SH-SY5Y (cell line): ENCODE data around the gene LETM1.

Experiments used
- GATA2 ChIP-seq: IDR thresholded peaks from 2 replicates; pipeline ENCODE4 v1.6.1; 2011; ENCODE audit warnings: mild to moderate bottlenecking, low read depth, low read length
- GATA3 ChIP-seq: IDR thresholded peaks from 2 replicates; pipeline ENCODE4 v1.6.1; 2011; ENCODE audit warnings: low read depth, mild to moderate bottlenecking, low read length, moderate library complexity

The LETM1 gene

DNA sequence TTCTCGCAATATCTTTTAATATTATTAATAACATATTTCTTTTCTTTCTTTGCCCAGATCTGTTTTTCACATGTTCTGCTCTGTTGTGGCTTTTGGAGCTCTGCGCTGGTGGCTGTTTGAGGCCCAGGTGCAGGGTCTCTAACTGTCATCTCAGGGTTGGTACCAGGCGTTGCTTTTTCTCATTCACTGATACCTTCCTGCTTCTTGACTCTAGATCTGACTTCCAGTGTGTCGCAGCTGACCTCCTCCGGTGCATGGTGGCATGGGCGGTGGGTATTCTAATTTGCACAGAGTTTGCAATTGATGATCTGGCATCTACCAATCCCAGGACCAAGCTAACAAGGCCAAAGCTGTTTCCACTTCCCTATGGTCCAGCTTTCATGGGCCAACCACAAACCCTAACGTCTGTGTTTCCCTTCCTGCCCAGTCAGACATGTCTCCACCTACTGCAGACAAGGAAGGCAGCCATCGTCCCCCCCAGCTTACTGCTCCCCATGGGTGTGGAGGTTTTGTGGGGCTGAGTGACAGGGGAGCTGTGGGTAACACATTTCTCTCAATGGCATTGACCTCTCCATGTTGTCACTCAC is 25.2 kb downstream of the LETM1 start:
- TF ChIP-seq GATA3 (no peak), GATA2 (no peak)

DNA sequence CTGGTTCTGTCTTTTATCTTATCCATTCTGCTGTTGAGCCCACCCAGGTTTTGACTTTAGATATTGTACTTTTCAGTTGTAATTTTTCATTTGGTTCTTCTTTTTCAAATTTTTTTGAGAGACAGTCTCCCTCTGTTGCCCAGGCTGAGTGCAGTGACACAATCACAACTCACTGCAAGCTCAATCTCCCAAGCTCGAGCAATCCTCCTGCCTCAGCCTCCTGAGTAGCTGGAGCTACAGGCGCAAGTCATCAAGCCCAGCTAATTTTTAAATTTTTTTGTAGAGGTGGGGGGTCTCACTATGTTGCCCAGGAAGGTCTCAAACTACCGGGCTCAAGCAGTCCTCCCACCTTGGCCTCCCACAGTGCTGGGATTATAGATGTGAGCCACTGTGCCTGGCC is 25.7 kb downstream of the LETM1 start:
- no peak for TF ChIP-seq GATA2
- TF ChIP-seq GATA3: no peak

DNA sequence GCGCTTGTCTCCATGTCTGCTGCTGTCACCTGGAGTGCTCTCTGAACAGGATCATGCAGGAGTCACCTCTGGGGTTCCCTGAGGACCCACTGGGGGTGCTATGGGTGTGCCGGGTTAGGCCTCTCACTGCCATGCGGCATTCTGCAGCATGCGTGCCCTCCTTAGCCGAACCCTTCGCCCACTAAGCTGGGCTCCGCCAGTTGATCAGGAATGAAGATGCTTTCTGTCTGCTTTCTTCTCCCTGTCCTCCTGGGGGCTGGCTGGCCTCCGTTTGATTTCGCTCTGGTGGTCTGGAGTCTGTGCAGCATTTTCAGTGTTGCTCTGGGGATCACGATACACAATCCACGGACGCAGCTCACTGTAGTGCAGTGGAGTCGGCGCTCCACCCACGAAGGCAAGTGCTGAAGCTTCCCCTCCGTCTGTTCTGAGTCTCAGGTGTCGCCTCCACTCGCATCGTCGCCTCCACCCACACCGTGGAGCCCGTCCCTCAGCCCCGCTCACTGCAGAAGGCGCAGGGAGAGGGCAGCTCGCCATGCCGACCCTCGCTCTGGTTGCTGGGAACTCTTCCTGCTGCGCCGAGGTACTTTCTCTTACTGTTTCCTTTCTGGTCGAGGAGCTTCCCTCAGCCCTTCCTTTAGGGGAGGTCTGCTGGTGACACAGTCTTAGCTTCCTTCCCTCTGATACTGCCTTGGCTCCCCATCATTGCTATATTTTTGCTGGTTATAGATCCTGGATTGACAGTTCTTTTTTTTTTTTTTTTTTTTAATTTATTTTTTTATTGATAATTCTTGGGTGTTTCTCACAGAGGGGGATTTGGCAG is 29.2 kb downstream of the LETM1 start:
- no peak for TF ChIP-seq GATA2
- TF ChIP-seq GATA3: no peak

DNA sequence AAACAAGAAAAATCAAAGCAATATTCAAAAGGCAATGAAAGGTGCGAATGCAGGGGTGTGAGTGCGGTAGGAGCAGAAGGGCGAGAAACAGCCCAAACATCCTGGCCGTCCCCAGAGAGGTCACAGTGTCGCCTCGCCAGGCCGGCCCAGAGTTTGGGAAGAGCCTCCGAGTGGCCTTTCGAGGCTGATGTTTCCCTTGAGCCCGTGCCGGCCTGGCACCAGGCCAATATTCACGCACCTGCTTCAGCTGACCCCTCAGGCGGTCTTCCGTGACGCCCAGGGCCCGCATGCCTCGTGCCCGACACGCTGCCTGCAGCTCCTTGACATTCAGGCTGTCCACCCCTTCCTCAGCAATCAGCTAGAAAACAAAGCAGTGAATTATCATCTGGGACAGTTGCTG is 30.6 kb downstream of the LETM1 start:
- TF ChIP-seq GATA2 (no peak), GATA3 (no peak)

DNA sequence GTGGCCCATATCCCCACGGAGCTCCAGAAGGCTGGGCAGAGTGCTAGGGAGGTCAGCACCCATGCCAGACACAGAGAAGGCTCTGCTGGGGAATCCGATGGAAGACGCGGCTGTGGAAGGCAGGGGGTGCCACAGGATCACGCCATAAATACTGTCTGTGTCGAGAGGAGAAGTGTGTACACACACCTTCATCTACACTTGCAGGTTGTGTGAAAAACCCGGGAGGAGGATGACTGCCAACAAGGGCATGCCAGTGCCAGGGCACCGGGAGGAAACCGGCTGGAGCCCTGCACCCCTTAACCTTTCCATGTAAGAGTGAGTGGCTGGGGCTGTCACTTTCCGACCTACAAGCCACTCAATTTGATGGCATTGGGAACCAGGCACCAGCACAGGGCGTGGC is 31.2 kb downstream of the LETM1 start:
- TF ChIP-seq GATA3: no peak
- TF ChIP-seq GATA2: no peak

DNA sequence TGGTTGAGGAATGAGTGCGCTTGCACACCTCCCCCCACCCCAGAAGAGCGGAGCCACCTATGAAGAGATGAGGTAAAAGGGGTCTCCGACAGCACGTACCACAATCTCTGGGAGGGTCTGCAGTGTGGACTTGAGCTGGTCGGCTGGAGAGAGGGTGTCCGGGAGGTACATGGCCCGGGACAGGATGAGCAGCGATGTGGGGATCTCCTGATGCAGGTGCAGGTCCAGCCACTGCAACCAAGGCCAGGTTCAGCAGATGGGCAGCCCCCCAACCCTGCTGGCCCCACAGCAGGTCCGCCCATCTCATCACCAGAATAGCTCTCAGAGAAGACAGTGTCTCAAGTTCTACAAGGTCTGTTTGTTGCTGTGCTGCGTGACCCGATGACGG is 32.4 kb downstream of the LETM1 start:
- TF ChIP-seq GATA3 (no peak), GATA2 (no peak)

DNA sequence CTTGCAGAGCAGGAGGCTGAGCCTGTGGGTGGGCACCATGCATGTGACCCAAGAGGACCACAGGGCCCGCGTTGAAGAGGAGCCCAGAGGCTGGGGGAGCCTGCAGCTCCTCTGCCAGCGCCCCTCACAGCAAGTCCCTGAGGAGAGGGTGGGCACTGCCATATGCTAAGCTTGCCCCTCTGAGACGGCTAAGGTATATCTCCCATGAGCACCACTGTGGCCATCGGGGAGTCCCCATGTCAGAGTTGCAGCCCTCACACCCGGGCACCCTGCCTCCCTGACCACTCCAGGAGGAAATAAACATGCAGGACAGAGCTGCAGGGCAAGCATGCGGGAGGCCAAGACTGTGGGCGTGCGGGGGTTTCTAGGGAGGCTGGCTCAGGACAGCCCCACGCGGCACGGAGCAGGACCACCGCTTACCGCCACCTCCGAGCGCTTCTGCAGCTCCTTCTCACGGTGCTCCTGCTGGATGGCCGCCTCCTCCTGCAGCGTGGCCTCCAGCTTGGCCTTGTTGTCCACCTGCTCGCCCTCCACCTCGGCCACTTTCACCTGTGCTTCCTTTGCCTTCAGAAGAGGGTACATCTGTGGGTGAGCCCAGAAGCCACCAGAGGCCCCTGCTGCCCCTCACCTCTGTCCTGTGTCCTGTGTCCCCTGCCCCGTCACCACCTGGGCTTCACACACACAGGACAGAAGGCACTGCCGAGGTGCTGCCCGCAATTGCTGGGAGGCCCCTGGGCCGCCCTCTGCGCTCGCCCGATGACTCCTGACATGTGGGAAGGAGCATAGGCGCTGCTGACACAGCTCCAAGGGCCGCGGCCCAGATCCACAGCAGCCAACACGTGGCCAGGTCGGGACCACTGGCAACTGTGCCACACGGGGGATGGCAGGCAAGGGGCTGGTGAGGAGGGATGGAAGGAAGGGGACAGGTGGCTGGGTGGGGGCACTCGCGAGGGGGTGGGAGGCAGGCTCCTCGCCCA is 33.1 kb downstream of the LETM1 start:
- no peak for TF ChIP-seq GATA3
- no peak for TF ChIP-seq GATA2

DNA sequence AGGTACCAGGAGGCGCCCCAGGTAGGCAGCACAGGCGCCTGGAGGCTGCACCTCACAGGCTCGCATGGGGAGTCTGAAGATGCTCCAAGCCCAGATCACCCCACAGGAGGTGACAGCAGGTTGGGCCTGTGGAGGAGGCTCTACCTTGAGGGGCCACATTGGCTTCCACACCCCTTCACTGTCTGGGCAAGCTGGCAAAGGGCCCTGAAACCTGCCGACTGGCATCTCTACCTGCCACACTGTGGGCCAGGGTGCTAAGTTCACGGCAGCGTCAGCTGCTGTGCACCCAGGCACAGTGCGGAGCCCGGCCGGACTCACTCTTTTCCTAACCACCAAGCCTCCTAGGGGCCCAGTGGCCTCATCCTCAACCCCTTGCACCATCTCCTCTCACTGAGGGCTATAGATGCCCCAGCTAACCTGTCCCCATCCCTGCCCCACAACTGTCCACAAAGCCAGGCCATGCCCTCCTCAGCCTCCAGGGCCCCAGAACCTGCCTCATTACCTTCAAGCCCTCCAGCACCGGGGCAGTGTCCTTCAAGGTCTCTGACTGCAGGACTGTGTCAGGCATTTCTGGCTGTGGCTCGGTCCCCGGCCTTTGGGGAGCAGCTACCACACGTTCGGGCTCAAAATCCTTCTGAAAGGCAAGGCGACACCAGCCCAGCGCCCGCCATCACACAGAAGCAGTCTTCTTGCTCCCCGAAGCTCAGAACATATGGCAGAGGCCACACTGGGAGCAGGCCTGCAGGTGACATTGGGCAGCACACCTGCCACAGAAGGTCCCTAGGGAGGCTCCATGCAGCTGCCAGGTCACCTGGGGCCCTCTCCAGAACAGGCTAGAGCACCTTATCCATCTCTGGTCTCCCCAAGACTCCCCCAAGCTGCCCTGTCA is 34.0 kb downstream of the LETM1 start:
- TF ChIP-seq GATA3 (no peak), GATA2 (no peak)

DNA sequence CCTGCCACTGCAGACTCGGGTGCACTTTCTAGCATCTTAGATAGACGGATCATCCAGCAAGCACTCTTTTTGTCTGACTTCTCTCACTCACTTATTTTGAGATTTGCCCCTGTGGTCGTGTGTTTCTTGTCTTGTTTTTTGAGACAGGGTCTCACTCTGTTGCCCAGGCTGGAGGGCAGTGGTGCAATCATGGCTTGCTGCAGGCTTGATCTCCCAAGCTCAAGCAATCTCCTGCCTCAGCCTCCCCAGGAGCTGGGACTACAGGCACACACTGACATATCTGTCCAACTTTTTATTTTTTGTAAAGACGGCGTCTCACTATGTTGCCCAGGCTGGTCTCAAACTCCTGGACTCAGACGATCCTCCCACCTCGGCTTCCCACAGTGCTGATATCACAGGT is 36.1 kb downstream of the LETM1 start:
- no peak for TF ChIP-seq GATA3
- no peak for TF ChIP-seq GATA2

DNA sequence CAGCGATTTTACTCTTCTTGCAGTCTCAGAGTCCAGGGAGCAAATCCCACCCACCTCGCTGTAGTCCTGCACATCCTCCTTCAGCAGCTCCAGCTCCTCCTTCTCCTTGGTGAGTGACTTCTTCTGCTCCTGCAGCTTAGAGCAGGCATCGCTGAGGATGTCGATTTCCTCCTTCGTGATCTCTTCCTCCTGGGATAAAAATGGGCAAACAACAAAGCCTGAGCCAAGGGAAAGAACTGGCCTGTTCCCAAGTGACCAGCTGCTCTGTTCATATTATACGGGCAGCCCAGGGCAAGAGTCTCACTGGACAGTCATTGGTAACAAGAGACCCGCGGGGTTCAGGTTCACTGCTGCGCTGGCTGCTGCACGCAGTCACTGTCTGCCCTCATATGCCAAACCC is 36.7 kb downstream of the LETM1 start:
- no peak for TF ChIP-seq GATA3
- no peak for TF ChIP-seq GATA2

DNA sequence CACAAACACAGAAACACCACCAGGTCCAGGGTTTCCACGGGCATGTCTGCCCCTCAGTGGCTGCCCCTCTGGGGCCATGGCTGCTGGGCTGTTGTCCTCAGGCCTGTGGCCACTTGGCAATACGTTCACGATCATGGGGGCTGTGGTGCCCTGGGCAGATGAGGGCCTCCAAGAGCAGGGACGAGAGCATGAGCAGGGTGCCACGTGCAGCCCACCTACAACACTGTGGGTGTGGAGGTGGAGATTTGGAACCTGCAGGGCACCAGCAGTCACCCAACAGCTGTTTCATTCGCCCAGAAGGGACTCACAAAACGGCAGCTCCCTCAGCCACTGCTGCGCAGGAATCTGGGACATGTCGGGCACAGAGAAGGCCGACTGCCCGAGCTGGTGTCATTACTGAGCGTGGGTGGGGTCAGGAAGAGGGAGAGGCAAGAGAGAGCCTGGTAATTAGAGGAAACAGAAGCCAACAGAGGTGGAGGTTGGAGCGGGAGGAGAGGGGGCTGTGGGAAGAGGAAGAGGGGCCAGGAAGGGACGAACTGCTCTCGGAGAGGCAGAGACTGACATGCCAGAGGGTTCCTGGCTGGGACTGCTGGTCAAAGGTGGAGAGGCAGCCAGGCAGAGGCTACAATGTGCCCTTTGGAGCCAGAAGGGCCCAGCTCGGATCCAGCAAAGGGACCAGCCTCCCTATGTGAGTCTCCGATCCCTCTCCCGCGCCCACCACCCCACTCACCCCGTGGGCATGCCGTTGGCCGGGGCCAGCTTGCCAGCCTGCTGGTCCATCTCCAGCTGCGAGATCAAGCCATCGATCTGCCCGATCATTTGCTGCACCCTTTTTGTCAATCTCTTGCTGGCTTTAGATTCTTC is 39.7 kb downstream of the LETM1 start:
- TF ChIP-seq GATA2 (no peak), GATA3 (no peak)

DNA sequence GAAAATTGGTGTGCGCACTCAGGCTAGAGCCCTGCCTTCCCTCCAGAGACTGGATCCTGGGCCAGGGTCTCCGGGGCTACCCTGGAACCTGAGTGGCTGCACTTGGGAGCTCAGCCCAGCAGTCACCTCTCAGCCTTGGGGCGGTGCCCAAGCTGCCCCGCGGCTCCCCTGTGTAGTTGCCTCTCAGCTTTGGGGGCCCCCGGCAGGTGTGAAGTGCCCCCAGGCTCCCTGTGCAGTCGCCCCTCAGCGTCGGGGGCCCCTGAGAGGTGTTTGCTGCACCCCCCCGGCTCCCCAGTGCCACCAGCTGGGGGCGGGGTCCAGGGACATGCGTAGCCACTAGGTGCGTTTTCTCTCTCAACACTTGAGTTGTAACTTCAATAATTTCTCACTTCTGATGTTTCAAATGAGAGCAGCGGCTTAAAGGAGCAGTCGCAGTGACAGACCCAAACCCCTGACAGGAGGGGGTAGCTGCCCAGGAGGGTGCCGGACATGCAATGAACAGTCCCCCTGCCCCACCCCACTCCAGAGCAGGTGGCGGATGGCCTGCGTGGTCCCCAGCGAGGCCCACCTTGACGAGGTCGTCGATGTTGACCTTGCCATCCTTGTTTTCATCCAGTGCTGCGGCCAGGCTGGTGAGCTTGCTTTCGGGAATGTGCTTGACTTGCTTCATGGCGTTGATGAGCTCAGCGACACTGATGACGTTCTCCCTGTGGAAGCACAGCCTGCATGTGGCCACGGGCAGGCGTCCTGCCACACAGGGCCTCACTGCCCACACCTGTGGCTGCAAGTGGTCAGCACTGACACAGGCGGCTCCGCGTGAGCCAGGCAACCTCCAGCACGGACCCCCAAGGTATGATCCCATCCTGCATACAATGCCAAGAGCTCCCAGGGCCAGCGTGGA is 40.6 kb downstream of the LETM1 start:
- TF ChIP-seq GATA3 (no peak), GATA2 (no peak)

DNA sequence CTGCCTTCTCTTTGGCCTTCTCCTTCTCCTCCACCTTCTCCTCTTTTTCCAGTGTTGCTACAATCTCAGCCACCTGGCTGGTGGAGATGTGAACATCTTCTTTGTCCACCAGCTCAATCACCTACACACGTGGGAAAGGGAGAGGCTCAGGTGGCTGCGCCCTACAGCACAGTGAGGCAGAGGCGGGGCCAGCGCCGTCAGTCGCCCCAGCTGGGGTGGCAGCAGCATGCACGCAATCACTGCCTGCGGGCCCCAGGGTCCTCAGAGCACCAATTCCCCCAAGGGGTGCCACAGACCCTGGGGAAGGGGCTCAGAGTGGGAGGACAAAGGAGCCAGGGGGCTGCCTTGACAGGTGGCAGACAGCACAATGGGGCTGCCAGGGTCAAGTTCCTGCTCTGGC is 41.5 kb downstream of the LETM1 start:
- no peak for TF ChIP-seq GATA2
- TF ChIP-seq GATA3: no peak
